A673 (cell line): ENCODE measurements around the gene NAALADL2.

Experiments
- EZH2 ChIP-seq: fragments of 200-600 bp; sonication (generic); IDR thresholded peaks from 2 replicates; pipeline ENCODE4 v1.6.1; 2017; ENCODE audit warnings: borderline replicate concordance, low read depth, mild to moderate bottlenecking, mixed read lengths, antibody characterized with exemption, low read length; ENCODE audit not compliant: poor library complexity, severe bottlenecking
- TF ChIP-seq, protein P1 (sequence below): fragments of 300-800, 200-600 bp; sonication (generic); conservative IDR thresholded peaks from 2 replicates; pipeline ENCODE4 v1.5.1; 2017; ENCODE audit warnings: low read depth, mild to moderate bottlenecking, antibody characterized with exemption, low read length, moderate library complexity, mixed read lengths

DNA sequence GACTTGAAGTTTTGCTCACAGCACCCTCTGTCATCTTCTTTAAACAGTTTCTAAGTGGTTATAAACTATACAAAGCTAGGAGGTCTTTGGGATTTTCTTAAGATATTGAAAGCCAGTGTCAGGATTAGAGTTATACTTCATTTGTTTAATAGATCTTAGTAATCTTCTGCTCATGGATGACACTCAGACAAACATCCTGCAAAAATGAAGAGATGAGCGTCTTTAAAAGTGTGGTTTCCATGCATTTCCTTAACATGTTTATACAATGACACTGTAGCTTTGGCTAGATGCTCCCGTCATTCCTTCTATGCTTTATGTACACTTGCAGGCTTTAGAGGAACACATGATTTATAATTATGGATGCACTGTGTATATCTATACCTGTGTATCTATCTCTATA lies 182.2 kb downstream of the NAALADL2 start:
- TF ChIP-seq EZH2 = no peak
- TF ChIP-seq, protein P1, sequence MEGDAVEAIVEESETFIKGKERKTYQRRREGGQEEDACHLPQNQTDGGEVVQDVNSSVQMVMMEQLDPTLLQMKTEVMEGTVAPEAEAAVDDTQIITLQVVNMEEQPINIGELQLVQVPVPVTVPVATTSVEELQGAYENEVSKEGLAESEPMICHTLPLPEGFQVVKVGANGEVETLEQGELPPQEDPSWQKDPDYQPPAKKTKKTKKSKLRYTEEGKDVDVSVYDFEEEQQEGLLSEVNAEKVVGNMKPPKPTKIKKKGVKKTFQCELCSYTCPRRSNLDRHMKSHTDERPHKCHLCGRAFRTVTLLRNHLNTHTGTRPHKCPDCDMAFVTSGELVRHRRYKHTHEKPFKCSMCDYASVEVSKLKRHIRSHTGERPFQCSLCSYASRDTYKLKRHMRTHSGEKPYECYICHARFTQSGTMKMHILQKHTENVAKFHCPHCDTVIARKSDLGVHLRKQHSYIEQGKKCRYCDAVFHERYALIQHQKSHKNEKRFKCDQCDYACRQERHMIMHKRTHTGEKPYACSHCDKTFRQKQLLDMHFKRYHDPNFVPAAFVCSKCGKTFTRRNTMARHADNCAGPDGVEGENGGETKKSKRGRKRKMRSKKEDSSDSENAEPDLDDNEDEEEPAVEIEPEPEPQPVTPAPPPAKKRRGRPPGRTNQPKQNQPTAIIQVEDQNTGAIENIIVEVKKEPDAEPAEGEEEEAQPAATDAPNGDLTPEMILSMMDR = no peak
